Amniotic stem cell (primary cell): ENCODE results near the gene EXOC3.

Experiments
- DNase-seq: peaks from one replicate; lab custom pipeline; 2025; lab: John Stamatoyannopoulos, UW

EXOC3 gene

GRCh38 chr5:426392-426976, 16.5 kb upstream of the EXOC3 start:
- no peak for DNase-seq

- DNase-seq: no peak
Observed at GRCh38 chr5:427415-428087, 15.4 kb upstream of the EXOC3 start.

- no peak for DNase-seq
Observed at GRCh38 chr5:428219-428618, 14.8 kb upstream of the EXOC3 start.

GRCh38 chr5:428754-429452, 14.1 kb upstream of the EXOC3 start:
- DNase-seq: no peak

GRCh38 chr5:429453-430188, 13.4 kb upstream of the EXOC3 start:
- DNase-seq: no peak

- DNase-seq: no peak
Observed at GRCh38 chr5:430214-430925, 12.6 kb upstream of the EXOC3 start.

- DNase-seq: no peak
Observed at GRCh38 chr5:431001-431710, 11.8 kb upstream of the EXOC3 start.

GRCh38 chr5:431711-432050, 11.3 kb upstream of the EXOC3 start:
- DNase-seq: no peak

- DNase-seq: no peak
Observed at GRCh38 chr5:432201-432927, 10.6 kb upstream of the EXOC3 start.

GRCh38 chr5:432928-433791, 9.8 kb upstream of the EXOC3 start:
- no peak for DNase-seq

GRCh38 chr5:433836-434235, 9.1 kb upstream of the EXOC3 start:
- DNase-seq: no peak

- no peak for DNase-seq
Observed at GRCh38 chr5:434443-435146, 8.4 kb upstream of the EXOC3 start.

GRCh38 chr5:435156-435790, 7.7 kb upstream of the EXOC3 start:
- DNase-seq: no peak

GRCh38 chr5:435961-436640, 6.9 kb upstream of the EXOC3 start:
- no peak for DNase-seq

- no peak for DNase-seq
Observed at GRCh38 chr5:436641-436975, 6.4 kb upstream of the EXOC3 start.

GRCh38 chr5:437281-437771, 5.7 kb upstream of the EXOC3 start:
- no peak for DNase-seq

- DNase-seq: no peak
Observed at GRCh38 chr5:438481-438981, 4.4 kb upstream of the EXOC3 start.

GRCh38 chr5:439181-439580, 3.8 kb upstream of the EXOC3 start:
- no peak for DNase-seq
